Activated T-helper 2 cell treated with anti-CD3 and anti-CD28 coated beads, Interferon-gamma antibody, Interleukin-2, Interleukin-4, amounts not matched to agents 10 μg/mL and 5 μg/mL and 100 μg/mL, durations not matched to agents 14 hours and 24 hours and 36 hours (primary cell): ENCODE measurements around the gene KRT14. TPM values are rescaled to one million over a fixed set of nuclear protein-coding genes. Genes with fewer than 3 reads are reported as not detected.
"Not testable (repeated sequence)": the region's sequence is repeated elsewhere in the genome, so short reads cannot be mapped to it uniquely, and the experiment has no call there.

ENCODE experiments used
- DNase-seq: peaks from one replicate; pipeline ENCODE4 v3.0.0; 2021; ENCODE audit warnings: low spot score
- H3K27ac Mint-ChIP-seq: one replicate; pipeline ENCODE4 v1.8.0; 2021; ENCODE audit warnings: mixed read lengths
- H3K27me3 Mint-ChIP-seq: one replicate; pipeline ENCODE4 v1.8.0; 2021; ENCODE audit warnings: low read depth, mixed read lengths
- H3K36me3 Mint-ChIP-seq: one replicate; pipeline ENCODE4 v1.8.0; 2021; ENCODE audit warnings: low read depth, mixed read lengths
- H3K4me1 Mint-ChIP-seq: one replicate; pipeline ENCODE4 v1.8.0; 2021; ENCODE audit warnings: low read depth, mixed read lengths
- H3K4me3 Mint-ChIP-seq: one replicate; pipeline ENCODE4 v1.8.0; 2021; ENCODE audit warnings: low read depth, mild to moderate bottlenecking, moderate library complexity, mixed read lengths
- H3K9me3 Mint-ChIP-seq: one replicate; pipeline ENCODE4 v1.8.0; 2021; ENCODE audit warnings: mixed read lengths
- intact Hi-C: fragments of 100-400 bp; cut with micrococcal nuclease; formaldehyde crosslinking; loops from one replicate; pipeline ENCODE4 v1.15.1; 2023
- total RNA-seq: library from RNA; stranded (reverse); gene quantifications from 2 replicates; pipeline ENCODE4 v1.2.3, GENCODE V29; 2022

KRT14 gene
- total RNA-seq, 1 donor from 2014 or later: not detected

- H3K4me1 Mint-ChIP-seq, H3K27ac Mint-ChIP-seq, H3K9me3 Mint-ChIP-seq, H3K27me3 Mint-ChIP-seq, intact Hi-C loops, H3K36me3 Mint-ChIP-seq, DNase-seq, H3K4me3 Mint-ChIP-seq: not testable (repeated sequence)
Observed at GRCh38 chr17:41584331-41584927, 2.3 kb downstream of the KRT14 start.

- peaks cover 10% of the 10 kb centered on the region for H3K27me3 Mint-ChIP-seq
Observed at GRCh38 chr17:41583137-41584127, 3.3 kb downstream of the KRT14 start.

GRCh38 chr17:41582061-41582968 lies 4.4 kb downstream of the KRT14 start:
- H3K4me1 Mint-ChIP-seq, H3K4me3 Mint-ChIP-seq, DNase-seq, H3K27ac Mint-ChIP-seq, intact Hi-C loops, H3K9me3 Mint-ChIP-seq, H3K36me3 Mint-ChIP-seq: not testable (repeated sequence)
- H3K27me3 Mint-ChIP-seq: peaks cover 12% of the 10 kb centered on the region

More at GRCh38 chr17:41583137-41584127, 3.3 kb downstream of the KRT14 start:
- no peaks in the 10 kb centered on the region for H3K4me1 Mint-ChIP-seq
- intact Hi-C loops: no loop called here
- no peaks in the 10 kb centered on the region for H3K9me3 Mint-ChIP-seq
- no peak for DNase-seq
- H3K36me3 Mint-ChIP-seq: no peaks in the 10 kb centered on the region
- no peak overlapping the region for H3K27ac Mint-ChIP-seq
- H3K4me3 Mint-ChIP-seq: no peak overlapping the region

- no peak for DNase-seq
- H3K27ac Mint-ChIP-seq: no peak overlapping the region
- no peaks in the 10 kb centered on the region for H3K4me1 Mint-ChIP-seq
- no peaks in the 10 kb centered on the region for H3K36me3 Mint-ChIP-seq
- H3K9me3 Mint-ChIP-seq: no peaks in the 10 kb centered on the region
- no peak overlapping the region for H3K4me3 Mint-ChIP-seq
- intact Hi-C loops: no loop called here
- peaks cover 13% of the 10 kb centered on the region for H3K27me3 Mint-ChIP-seq
Observed at GRCh38 chr17:41581366-41582060, 5.2 kb downstream of the KRT14 start.

GRCh38 chr17:41580687-41581365 lies 5.9 kb downstream of the KRT14 start:
- Mint-ChIP-seq H3K36me3 (no peaks in the 10 kb centered on the region), H3K27me3 (peaks cover 13% of the 10 kb centered on the region), H3K4me3 (no peak overlapping the region), H3K9me3 (no peaks in the 10 kb centered on the region), H3K4me1 (no peaks in the 10 kb centered on the region), H3K27ac (no peak overlapping the region)
- intact Hi-C loops: no loop called here
- DNase-seq: no peak

GRCh38 chr17:41580244-41580575 lies 6.5 kb downstream of the KRT14 start:
- Mint-ChIP-seq H3K9me3 (no peaks in the 10 kb centered on the region), H3K27me3 (peaks cover 13% of the 10 kb centered on the region), H3K36me3 (no peaks in the 10 kb centered on the region), H3K4me1 (no peaks in the 10 kb centered on the region), H3K4me3 (no peak overlapping the region), H3K27ac (no peak overlapping the region)
- DNase-seq: no peak
- intact Hi-C loops: no loop called here

GRCh38 chr17:41579484-41580243 lies 7.0 kb downstream of the KRT14 start:
- peak; percentile 73 for DNase-seq
- no peaks in the 10 kb centered on the region for H3K36me3 Mint-ChIP-seq
- no peak overlapping the region for H3K27ac Mint-ChIP-seq
- H3K27me3 Mint-ChIP-seq: peaks cover 13% of the 10 kb centered on the region
- intact Hi-C loops: no loop called here
- no peaks in the 10 kb centered on the region for H3K4me1 Mint-ChIP-seq
- no peaks in the 10 kb centered on the region for H3K9me3 Mint-ChIP-seq
- H3K4me3 Mint-ChIP-seq: no peak overlapping the region

GRCh38 chr17:41578971-41579370 lies 7.7 kb downstream of the KRT14 start:
- H3K27ac Mint-ChIP-seq: no peak overlapping the region
- H3K4me1 Mint-ChIP-seq: no peaks in the 10 kb centered on the region
- H3K9me3 Mint-ChIP-seq: no peaks in the 10 kb centered on the region
- H3K4me3 Mint-ChIP-seq: no peak overlapping the region
- intact Hi-C loops: no loop called here
- DNase-seq: no peak
- H3K36me3 Mint-ChIP-seq: no peaks in the 10 kb centered on the region
- peaks cover 13% of the 10 kb centered on the region for H3K27me3 Mint-ChIP-seq

GRCh38 chr17:41578538-41578937 lies 8.2 kb downstream of the KRT14 start:
- intact Hi-C loops: no loop called here
- DNase-seq: no peak
- Mint-ChIP-seq H3K4me1 (no peaks in the 10 kb centered on the region), H3K36me3 (no peaks in the 10 kb centered on the region), H3K27ac (no peak overlapping the region), H3K27me3 (peaks cover 13% of the 10 kb centered on the region), H3K9me3 (no peaks in the 10 kb centered on the region), H3K4me3 (no peak overlapping the region)

GRCh38 chr17:41576740-41577139 lies 10.0 kb downstream of the KRT14 start:
- intact Hi-C loops, DNase-seq, H3K27ac Mint-ChIP-seq, H3K4me1 Mint-ChIP-seq, H3K36me3 Mint-ChIP-seq, H3K9me3 Mint-ChIP-seq, H3K4me3 Mint-ChIP-seq: not testable (repeated sequence)
- H3K27me3 Mint-ChIP-seq: peaks cover 16% of the 10 kb centered on the region

- H3K4me3 Mint-ChIP-seq: no peak overlapping the region
- no peak for DNase-seq
- H3K27me3 Mint-ChIP-seq: peaks cover 17% of the 10 kb centered on the region
- H3K4me1 Mint-ChIP-seq: no peaks in the 10 kb centered on the region
- intact Hi-C loops: no loop called here
- no peak overlapping the region for H3K27ac Mint-ChIP-seq
- no peaks in the 10 kb centered on the region for H3K9me3 Mint-ChIP-seq
- H3K36me3 Mint-ChIP-seq: no peaks in the 10 kb centered on the region
Observed at GRCh38 chr17:41575336-41575735, 11.4 kb downstream of the KRT14 start.
